Fibroblast of pulmonary artery (primary cell): Measurements from ENCODE around the gene RPS21.

Source experiments
- DNase-seq: peaks from one replicate; pipeline ENCODE4 v3.0.0-alpha.2; 2010; ENCODE audit warnings: low read depth
- H3K4me3 ChIP-seq: replicated peaks from 2 replicates; pipeline ENCODE4 v1.5.1; 2011; ENCODE audit warnings: low read depth, mild to moderate bottlenecking, control low read depth, low read length, moderate library complexity
- TF ChIP-seq, protein P1 (sequence below): IDR thresholded peaks from 2 replicates; pipeline ENCODE4 v1.5.1; 2011; ENCODE audit warnings: mild to moderate bottlenecking, control low read depth, low read length, inconsistent platforms; ENCODE audit errors: missing control alignments

The RPS21 gene

DNA sequence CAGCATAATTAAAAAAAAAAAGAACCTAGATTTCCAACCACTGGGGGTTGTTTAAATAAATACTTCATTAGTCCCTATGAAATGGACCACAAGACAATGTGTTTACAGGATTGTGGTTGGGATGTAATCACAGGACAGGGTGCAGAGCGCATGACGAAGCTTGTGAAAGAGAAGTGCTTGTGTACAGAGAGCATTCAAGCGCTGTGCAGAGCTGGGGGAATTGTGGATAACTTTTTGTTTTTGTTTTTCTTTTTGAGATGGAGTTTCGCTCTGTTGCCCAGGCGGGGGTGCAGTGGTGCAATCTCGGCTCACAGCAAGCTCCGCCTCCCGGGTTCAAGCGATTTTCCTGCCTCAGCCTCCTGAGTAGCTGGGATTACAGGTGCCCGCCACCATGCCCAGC is 42.1 kb upstream of the RPS21 start:
- TF ChIP-seq, protein P1, sequence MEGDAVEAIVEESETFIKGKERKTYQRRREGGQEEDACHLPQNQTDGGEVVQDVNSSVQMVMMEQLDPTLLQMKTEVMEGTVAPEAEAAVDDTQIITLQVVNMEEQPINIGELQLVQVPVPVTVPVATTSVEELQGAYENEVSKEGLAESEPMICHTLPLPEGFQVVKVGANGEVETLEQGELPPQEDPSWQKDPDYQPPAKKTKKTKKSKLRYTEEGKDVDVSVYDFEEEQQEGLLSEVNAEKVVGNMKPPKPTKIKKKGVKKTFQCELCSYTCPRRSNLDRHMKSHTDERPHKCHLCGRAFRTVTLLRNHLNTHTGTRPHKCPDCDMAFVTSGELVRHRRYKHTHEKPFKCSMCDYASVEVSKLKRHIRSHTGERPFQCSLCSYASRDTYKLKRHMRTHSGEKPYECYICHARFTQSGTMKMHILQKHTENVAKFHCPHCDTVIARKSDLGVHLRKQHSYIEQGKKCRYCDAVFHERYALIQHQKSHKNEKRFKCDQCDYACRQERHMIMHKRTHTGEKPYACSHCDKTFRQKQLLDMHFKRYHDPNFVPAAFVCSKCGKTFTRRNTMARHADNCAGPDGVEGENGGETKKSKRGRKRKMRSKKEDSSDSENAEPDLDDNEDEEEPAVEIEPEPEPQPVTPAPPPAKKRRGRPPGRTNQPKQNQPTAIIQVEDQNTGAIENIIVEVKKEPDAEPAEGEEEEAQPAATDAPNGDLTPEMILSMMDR: no peak
- no peak overlapping the region for H3K4me3 ChIP-seq
- no peak for DNase-seq

DNA sequence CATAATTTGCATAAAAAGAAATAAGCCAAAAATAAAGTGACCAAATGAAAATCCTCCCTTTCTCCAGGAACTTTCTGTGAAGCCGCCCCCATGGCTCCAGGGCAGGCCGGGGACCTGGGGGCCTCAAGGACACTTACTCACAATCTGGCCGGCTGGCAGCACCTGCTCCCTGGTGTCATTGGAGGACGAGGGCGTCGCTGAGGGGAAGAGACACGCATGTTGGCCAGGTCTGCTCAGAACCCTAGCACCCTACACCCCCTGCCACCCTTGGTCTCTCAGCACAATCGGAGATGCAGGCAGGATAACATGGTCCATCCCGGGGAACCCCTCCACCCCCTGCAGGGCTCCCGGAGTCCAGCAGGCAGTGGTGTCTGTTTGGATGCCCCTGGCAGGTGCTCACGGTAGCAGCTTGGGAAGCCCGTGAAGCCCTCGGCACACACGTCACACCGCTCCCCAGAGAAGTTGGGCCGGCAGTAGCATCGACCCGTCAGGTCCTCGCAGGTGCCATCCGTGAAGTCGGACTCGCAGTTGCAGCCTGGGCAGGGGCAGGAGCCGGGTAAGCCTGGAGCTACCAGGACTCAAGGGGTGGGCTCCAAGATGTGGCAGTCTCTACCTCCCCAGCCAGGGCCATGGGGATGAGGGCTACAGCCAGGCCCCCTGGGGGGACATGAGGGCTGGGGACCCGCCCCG is 41.1 kb upstream of the RPS21 start:
- TF ChIP-seq, protein P1: no peak
- no peak for DNase-seq
- no peak overlapping the region for H3K4me3 ChIP-seq

GRCh38 chr20:62346398-62347150 is 40.3 kb upstream of the RPS21 start:
- no peak for DNase-seq
- TF ChIP-seq, protein P1: no peak

GRCh38 chr20:62347151-62347404 is 39.8 kb upstream of the RPS21 start:
- TF ChIP-seq, protein P1: no peak
- DNase-seq: no peak
- no peak overlapping the region for H3K4me3 ChIP-seq

More at GRCh38 chr20:62346398-62347150, 40.3 kb upstream of the RPS21 start:
- H3K4me3 ChIP-seq: no peak overlapping the region

- DNase-seq: no peak
- no peak overlapping the region for H3K4me3 ChIP-seq
- TF ChIP-seq, protein P1: no peak
Observed at GRCh38 chr20:62347445-62347844, 39.5 kb upstream of the RPS21 start.

- TF ChIP-seq, protein P1: no peak
- no peak for DNase-seq
- no peak overlapping the region for H3K4me3 ChIP-seq
Observed at GRCh38 chr20:62348604-62349003, 38.3 kb upstream of the RPS21 start.
